Islet precursor cell (in vitro differentiated cells): ENCODE data around the gene RPL29.
"Not testable (repeated sequence)": the region's sequence is repeated elsewhere in the genome, so short reads cannot be mapped to it uniquely, and the experiment has no call there.

ENCODE experiments used
- DNase-seq: peaks from one replicate; pipeline ENCODE4 v3.0.0-alpha.2; 2018

Gene RPL29

GRCh38 chr3:51995346-51996163 lies at the start of gene RPL29:
Gene RPL29, minus strand, starts transcription at chr3:51995895. Its CDS starts 434 bp downstream, at chr3:51995461.
- DNase-seq, result peak; percentile 96

- no peak for DNase-seq
These were observed 49.3 kb upstream of the RPL29 start for GRCh38 chr3:52044869-52045619.

GRCh38 chr3:52043750-52044149 lies 48.1 kb upstream of the RPL29 start:
- DNase-seq, result no peak

DNA sequence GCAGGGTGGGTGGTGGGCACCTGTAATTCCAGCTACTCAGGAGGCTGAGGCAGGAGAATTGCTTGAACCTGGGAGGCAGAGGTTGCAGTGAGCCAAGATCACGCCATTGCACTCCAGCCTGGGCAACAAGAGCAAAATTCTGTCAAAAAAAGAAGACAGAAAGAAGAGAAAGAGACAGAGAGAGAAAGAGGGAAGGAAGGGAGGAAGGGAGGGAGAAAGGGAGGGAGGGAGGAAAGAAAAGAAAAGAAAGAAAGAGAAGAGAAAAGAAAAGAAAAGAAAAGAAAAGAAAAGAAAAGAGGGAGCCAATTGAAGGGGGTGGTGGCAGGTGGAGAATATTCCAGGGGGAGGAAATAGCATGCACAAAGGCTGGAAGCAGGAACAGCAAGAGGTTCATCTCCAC lies 47.3 kb upstream of the RPL29 start:
- not testable (repeated sequence) for DNase-seq

DNA sequence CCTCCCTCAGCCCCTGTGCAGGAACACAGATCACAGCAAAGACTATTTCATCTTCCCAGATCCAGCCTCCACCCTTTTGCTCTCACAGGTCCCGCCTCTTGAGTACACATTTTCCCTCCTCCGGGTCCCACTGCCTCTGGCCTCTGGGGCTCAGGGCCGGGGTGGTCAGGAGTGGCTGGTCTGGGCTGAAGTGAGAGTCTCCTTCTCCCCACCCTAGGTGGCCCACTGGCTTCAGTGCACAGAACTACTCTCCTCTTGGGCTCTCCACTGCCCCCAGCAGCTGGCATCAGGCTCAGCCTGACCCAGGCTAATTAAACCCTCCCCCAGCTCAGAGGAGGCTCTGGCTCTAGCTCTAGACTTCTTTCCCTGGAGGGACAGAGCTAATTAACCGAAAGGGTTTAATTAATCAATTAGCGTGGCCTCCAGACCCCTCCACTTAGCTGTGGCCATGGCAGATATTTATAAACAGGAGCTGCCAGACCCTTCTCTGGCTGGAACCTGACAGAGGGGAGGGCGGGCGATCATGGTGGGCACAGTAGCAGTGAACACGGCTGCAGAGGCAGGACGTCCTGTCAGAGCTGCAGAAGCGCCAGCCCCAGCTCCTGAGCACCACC lies 45.5 kb upstream of the RPL29 start:
- DNase-seq, result no peak

DNA sequence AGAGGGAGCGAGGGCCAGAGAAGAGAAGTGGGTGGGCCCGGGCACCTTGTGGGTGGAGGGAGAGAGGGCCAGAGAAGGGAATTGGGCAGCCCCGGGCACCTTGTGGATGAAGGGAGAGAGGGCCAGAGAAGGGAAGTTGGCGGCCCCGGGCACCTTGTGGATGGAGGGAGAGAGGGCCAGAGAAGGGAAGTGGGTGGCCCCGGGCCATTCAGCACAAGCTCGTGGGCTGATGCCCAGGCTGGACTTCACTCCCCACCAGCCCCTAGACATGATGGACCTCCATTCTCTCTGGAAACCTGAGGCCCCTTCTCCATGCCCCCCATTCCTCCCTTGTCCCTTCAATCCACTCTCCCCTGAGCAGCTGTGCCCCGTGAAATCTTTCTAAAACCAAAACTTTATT lies 44.9 kb upstream of the RPL29 start:
- no peak for DNase-seq

DNA sequence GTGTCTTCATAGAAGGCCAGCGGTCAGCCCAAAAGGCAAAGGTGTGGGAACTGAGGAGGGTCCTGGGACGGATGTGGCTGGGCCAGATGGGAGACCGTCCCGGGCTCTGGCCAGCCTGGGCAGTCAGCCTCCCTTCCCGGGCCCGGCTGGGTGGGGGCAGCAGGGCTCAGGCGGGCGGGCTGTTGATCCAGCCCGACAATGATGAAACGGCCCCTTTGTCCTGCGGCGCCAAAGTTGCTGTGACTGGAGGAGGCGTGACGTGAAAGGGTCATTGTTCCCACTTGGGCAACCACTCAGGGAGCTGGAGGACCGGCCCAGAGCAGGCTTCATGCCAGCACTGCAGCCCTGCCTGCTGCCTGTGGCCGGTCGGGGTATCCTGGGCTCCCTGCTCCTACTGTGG lies 44.2 kb upstream of the RPL29 start:
- no peak for DNase-seq

- DNase-seq, result no peak
These were observed 43.7 kb upstream of the RPL29 start for GRCh38 chr3:52039426-52039825.

DNA sequence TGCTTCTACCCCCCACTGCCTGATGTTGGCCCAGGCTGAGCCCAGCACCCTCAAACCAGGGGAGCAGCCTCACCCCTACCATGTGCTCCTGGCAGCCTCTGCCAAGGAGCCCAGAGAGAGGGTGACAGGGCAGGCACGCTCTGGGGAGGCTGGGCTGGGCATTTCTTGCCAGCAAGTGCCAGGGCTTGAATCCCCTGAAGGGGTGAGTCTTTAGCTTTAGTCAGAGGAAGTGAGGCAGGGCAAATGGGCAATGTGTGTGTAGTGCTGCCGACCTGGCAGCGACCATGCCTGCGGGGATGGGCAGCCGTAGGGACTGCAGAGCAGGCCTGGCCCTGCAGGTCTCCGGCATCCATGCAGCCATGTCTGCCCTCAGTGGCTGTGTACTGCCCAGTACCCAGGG lies 42.5 kb upstream of the RPL29 start:
- DNase-seq, result no peak

GRCh38 chr3:52037291-52037690 lies 41.6 kb upstream of the RPL29 start:
- DNase-seq, result no peak

DNA sequence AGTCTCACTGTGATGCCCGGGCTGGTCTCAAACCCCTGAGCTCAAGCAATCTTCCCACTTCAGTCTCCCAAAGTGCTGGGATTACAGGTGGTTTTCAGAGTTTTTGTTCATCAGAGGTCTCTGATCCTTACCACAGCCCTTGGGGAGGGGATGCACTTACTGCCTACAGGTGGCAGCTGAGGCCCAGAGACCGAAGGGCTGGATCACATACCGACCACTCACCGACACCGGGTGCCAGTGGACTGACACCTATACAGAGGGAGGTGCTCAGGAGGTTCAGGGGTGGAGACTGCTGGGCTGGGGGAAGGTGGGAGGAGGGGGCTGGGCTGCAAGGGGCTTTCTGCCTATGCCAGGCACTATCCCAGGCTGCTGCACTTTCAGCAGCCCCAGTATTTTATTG lies 41.1 kb upstream of the RPL29 start:
- no peak for DNase-seq

DNA sequence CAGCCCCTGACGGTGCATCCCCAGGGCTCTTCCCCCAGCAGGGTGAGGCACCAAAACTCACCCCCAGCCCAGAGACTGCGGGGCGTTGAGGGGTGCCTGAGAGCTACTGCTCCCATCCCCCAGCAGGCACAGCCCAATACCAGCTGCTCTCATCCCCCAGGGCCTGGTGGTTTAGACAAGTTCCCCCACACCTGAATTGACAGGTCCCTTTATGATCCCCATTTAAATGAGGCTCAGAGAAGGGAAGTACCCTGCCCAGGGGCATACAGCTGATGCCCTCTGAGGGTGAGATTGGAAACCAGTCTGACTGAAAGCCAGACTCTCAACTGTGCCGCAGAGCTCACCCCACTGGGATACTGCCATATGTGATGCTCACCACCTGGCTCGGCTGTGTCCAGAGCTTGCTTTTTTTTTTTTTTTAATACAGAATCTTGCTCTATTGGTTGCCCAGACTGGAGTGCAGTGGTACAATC lies 40.6 kb upstream of the RPL29 start:
- no peak for DNase-seq

DNA sequence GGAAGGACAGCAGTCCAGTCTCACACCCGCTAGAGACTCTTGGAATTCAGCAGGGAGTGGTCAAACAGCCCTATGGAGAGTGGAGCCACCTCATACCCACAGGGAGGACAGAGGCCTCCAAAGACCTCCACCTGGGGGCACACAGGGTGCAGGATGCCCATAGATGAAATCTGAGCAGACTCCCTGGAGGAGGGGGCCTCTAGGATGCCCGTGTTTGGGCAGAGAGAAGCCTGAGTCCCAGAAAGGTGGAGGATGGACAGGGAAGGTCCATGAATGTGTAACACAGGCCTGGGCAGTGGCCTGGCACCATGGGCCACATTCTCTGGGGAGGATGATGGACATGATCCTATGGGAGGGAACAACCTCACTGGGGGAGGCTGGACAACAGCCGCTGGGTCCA lies 39.0 kb upstream of the RPL29 start:
- no peak for DNase-seq

DNA sequence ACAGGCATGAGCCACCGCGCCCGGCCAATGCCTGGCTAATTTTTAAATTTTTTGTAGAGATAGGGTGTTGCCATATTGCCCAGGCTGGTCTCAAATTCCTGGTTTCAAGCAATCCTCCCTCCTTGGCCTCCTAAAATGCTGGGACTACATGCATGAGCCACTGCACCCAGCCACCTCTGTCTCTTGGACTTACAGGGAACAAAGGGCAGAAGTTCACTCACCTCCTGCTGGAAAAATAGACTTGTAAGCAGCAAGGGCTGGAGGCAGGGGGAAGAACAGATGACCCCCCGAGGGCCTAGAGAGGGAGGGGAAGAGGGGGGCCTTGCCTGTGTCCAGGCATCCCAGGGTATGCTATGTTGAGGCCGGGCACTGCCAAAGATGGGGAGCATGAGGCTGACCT lies 38.5 kb upstream of the RPL29 start:
- no peak for DNase-seq

DNA sequence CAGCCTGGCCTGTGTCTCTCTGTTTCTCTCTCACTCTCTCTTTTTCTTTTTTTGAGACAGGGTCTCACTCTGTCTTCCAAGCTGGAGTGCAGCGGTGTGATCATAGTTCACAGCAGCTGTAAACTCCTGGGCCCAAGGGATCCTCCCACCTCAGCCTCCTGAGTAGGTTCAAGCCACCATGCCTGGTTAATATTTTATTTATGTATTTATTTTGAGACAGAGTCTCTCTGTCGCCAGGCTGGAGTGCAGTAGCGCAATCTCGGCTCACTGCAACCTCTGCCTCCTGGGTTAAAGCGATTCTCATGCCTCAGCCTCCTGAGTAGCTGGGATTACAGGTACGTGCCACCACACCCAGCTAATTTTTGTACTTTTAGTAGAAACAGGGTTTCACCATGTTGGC lies 38.1 kb upstream of the RPL29 start:
- not testable (repeated sequence) for DNase-seq

GRCh38 chr3:52032702-52033408 lies 37.2 kb upstream of the RPL29 start:
- no peak for DNase-seq

DNA sequence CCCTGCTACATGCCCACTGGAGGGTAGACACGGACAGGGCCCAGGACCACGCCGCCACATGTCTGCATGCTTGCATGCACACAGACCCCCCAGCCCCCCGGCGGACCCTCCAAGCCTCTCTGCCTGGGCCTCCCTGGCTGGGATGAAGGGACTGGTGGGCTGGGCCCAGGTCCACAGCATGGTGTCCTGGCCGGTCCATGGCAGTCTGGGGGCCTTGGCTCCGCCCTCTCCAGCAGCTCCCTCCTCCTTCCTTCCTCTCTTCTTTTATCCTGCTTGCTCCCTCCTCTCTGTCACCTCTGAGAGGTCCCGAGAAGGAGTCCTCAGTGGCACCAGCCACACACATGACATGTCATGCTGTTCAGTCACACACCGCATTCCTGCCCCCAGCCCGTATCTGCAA lies 36.2 kb upstream of the RPL29 start:
- no peak for DNase-seq

DNA sequence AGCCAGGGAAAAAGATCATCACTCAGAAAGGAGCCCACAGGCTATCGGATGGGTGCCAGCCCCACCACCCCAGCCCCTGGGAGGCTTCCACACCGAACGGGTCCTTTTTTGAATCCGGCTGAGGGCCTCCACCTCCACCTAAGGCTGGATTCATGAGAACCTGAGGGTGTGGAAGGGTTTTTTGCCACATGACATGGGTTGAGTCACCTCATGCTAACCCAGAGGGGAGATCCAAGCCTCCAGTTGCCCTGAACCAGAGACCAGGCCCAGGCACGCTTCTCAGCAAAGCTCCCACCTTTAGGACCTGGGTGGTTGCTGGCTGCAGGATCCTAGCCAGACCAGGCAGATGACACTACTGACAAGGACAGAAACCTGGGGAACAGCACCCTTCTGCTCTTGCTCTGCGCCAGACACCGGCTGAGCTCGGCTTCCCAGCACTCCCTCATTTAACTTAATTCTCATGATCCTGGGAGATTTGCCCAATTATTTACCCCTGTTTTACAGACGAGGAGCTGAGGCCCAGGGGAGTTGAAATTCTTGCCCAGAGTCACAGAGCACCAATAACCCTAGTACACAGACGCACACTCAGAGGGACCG lies 35.1 kb upstream of the RPL29 start:
- no peak for DNase-seq

DNA sequence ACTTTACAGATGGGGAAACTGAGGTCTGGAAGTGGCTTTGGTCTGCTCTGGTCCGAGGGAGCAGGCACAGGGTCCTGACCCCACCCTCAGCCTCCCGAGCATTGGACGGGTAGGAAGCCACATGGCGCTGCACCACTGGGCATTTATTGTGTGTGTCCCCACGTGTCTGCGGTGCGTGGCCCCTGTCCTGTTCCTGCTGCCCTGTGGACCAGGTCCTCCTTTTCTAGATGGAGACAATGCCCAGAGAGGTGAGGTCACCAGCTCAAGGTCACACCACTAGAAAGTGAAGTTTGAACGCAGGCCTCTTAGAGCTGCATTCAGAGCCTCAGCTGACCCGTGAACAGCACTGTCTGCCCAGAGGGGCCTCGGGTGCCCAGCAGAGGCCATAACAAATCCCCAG lies 33.8 kb upstream of the RPL29 start:
- no peak for DNase-seq

DNA sequence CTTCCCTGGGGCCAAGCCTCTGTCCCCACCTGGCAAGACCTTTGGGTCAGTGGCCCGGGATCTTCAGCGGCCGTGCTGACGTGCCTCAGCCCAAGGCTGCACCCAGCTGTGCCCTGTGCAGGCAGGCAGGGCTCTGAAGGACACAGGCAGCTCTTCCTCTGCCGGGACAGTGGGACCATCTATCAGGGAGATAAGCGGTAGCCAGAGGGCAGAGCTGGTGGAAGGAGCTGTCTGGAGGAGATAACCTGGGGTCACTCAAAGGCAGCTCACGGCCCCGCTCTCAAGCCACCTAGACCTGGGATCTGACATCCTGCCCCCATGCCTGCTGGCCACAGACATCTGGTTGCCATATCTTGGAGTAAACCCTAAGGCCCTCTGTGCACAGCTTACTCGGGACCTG lies 33.4 kb upstream of the RPL29 start:
- DNase-seq, result no peak

- DNase-seq, result no peak
These were observed 32.9 kb upstream of the RPL29 start for GRCh38 chr3:52028572-52028971.

- DNase-seq, result no peak
These were observed 30.3 kb upstream of the RPL29 start for GRCh38 chr3:52026041-52026440.

DNA sequence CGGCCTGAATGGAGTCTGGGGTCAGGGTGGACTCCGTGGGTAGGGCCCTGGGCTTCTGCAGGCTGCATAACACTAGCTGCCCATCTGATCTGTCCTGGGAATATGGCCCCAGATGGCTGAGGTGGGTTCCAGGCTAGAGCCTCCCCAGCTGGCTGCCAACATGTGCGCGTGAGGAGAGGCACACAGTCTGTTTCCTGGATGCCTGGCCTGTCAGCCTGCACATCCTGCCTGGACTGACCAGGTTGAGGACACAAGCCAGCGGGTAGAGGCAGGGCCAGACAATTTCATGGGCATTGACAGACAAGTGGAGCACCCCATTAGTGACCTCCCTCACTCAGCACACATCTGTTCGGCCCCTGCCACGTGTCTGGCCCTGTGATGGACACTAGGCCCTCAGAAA lies 29.8 kb upstream of the RPL29 start:
- no peak for DNase-seq
